HG03457 (cell line): ENCODE measurements around the gene TREML2.
"Not testable (repeated sequence)": the region's sequence is repeated elsewhere in the genome, so short reads cannot be mapped to it uniquely, and the experiment has no call there.

ENCODE experiments used
- ATAC-seq: cut with Tn5 transposase; IDR thresholded peaks from one replicate; pipeline ENCODE4 v1.9.1; 2021; ENCODE audit warnings: moderate number of reproducible peaks; ENCODE audit not compliant: unreplicated experiment

The TREML2 gene

DNA sequence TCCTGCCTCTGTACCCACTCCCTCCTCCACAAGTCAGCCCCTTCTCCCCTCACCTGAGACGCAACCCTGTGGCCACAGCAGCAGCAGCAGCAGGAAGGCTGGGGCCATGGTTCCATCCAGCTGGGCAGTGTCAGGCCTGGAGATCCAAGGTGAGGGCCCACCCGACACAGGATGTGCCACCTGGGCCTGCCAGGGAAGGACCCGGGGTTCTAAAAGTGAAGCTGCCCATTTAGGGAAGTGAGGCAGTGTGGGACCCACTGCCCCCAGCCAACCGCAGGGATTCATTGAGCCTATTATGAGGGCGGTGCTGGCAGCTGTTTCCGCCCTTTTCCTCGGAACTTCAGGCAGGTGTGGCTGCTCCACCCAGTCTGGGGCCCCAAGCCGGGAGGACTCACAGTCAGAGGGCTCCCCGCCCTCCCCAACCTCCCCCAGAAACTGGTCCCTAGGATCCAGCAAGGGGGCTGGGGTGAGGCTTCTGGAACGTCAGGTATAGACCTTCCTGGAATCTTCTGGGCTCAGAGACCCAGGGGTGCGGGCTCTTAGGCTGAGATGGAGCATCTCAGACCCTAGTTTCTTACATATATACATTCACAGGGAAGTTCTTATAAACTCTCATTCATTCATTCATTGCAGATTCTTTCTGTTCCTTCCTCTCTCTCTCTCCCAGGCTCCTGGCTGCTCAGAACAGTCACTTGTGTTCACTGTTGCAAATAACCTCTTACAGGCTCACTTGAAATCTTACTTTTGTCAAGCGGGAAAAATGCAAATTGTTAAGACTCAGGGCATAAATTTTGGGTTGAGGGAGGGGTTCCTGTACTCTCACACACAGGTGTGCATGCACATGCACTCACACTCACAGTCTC lies at the start of gene TREML2:
TREML2 (minus strand) TSS at position 249 of the 863 bp plus-strand sequence; CDS start at position 108, 141 bp downstream.
- ATAC-seq, result no peak

- no peak for ATAC-seq
These were observed 47.1 kb upstream of the TREML2 start for GRCh38 chr6:41247882-41248705.

DNA sequence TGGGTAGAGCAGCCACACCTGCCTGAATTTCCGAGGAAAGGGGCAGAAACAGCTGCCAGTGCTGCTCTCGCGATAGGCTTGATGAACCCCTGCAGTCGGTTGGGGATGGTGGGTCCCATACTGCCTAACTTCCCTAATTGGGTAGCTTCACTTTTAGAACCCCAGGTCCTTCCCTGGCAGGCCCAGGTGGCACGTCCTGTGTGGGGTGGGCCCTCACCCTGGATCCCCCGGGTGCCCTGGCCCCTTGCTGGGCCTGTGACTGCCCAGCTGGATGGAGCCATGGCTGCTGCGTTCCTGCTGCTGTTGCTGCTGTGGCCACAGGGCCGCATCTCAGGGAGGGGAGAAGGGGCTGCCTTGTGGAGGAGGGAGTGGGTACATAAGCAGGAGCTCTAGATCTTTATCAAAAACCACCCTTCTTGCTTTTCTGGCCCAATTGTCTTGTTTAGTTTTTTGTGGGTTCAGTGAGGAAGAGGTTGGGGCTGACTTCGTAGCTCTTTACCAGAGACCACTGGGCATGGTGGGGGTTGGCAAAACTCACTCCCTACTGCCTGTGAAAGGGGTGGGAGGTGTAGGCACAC lies 46.4 kb upstream of the TREML2 start:
- ATAC-seq, result no peak

DNA sequence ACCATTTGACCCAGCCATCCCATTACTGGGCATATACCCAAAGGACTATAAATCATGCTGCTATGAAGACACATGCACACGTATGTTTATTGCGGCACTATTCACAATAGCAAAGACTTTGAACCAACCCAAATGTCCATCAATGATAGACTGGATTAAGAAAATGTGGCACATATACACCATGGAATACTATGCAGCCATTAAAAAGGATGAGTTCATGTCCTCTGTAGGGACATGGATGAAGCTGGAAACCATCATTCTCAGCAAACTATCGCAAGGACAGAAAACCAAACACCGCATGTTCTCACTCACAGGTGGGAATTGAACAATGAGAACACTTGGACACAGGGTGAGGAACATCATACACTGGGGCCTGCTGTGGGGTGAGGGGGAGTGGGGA lies 45.6 kb upstream of the TREML2 start:
- ATAC-seq, result not testable (repeated sequence)

DNA sequence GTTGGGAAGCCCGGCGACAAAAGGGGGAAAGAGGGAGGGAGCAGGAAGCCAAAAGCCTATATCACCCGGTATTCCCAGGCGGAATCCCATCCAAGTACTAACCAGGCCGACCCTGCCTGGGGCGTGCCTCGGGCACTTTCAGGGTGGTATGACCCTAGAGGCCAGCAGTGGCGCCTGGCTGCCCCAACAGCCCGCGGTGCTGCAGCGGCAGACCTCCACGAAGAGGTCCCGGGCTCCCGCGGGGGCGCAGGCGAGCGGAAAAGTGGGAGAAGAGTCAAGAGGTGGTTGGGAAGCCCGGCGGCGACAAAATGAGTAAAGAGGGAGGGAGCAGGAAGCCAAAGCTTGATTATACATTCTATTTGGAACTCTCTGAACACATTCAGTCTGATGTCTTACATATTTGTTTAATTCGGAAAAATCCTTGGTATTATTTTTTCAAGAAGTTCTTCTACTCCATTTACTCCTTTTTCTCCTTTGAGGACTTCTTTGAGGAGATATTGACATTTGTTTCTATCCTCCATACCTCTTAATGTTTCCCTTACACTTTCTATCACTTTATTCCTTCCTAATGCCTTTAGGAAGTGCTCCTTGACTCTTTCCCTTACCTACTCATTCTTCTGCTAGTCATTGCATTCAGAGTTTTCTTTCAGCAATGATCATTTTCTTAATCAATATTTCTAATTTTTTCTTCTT lies 38.7 kb upstream of the TREML2 start:
- ATAC-seq, result no peak

DNA sequence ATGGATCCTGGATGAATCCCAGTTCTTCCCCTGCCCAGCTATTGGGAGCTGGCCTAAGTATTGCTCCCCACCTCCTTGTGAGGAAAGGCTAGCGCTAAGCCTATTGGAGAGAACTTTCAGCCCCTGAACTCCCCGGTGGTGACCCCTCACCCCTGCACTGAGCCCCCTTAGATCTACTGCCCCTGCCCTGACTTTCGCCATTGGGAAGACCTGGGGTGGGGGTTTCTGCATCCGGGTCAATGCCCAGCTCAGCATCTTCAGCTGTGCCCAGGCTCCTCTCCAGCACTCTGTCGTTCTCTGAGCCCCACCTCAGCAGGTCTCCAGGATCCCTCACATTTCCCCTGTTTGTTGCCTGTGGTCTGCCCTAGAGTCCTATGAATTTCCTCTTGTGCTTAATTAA lies 36.2 kb upstream of the TREML2 start:
- ATAC-seq, result no peak

DNA sequence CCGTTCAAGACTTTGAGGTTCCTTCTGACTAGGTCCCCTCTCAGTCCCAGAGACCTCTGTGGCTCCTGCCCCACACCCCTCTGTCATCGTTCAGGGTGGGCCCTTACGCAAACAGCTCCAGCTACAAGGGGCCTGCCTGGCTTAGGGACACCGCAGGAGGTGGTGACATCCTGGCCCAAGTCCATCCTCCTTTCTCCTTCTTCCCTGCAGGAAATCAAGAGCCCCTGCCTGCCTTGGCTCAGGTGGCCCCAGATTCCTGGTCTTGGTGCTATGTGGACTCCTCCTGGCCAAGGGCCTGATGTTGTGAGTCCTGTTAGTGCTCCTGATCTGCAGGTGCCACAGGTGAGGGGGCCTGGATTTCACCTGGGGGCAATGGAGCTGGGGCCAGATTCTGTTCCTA lies 35.3 kb upstream of the TREML2 start:
- ATAC-seq, result no peak

- no peak for ATAC-seq
These were observed 31.7 kb upstream of the TREML2 start for GRCh38 chr6:41232667-41233066.

GRCh38 chr6:41231246-41231645 lies 30.3 kb upstream of the TREML2 start:
- no peak for ATAC-seq

GRCh38 chr6:41229721-41230120 lies 28.8 kb upstream of the TREML2 start:
- ATAC-seq, result no peak

DNA sequence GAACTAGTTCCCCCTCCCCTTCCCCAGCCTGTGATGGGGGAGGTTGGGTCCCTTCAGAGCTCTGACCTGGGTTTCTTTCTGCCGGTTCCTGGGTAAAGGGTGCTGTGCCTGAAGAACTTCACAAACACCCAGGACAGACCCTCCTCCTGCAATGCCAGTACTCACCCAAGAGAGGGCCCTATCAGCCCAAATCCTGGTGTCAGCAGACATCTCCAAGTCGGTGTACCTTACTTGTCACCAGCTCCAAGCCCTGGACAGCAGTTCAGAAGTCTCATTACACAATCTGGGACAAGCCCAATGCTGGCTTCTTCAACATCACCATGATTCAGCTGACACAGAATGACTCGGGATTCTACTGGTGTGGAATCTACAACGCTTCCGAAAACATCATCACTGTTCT lies 27.7 kb upstream of the TREML2 start:
- no peak for ATAC-seq

- ATAC-seq, result no peak
These were observed 27.1 kb upstream of the TREML2 start, which contains the start of gene TREML4 for GRCh38 chr6:41228096-41228495. TREML4 (plus strand) TSS chr6:41228349; CDS start chr6:41228428, 79 bp downstream.

DNA sequence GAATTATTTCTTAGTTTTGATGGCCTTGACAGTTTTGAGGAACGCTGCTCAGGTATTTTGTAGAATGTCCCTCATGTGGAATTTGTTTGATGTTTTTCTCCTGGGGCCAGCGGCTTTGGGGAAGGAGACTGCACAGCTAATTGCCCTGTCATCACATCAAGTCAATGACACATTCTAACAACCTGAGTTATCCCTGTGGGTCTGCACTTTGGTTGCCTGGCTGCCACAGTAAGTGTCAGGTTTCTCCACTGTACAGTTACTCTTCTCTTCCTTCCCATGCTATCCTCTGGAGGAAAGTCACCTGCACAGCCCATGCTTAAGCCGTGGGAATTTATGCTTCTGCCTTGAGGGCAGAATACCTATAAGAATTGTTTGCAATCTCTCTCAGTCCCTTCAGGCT lies 25.8 kb upstream of the TREML2 start:
- no peak for ATAC-seq

- no peak for ATAC-seq
These were observed 23.9 kb upstream of the TREML2 start for GRCh38 chr6:41224800-41225199.

DNA sequence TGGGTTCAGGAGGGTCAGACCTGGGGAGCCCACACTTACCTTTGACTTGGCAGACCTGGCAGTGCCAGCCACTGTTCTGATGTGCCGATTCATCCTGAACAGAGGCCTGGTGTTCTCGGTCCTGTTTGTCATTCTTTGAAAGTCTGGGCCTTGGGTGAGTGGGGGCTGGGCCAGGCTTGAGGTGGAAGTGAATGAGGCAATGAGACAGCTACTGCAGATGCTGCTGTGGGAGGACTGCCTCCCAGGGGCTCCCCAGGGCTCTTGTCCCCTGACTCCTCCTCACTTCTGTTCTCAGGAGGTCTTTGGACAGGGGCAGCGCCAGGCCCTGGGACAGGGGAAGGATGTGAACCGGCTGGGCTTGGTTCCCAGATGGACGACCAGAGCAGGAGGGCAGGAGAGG lies 21.6 kb upstream of the TREML2 start:
- ATAC-seq, result no peak

- ATAC-seq, result no peak
These were observed 21.1 kb upstream of the TREML2 start for GRCh38 chr6:41222045-41222444.

GRCh38 chr6:41216616-41217015 lies 15.7 kb upstream of the TREML2 start:
- ATAC-seq, result no peak

- ATAC-seq, result no peak
These were observed 14.8 kb upstream of the TREML2 start for GRCh38 chr6:41215777-41216176.

DNA sequence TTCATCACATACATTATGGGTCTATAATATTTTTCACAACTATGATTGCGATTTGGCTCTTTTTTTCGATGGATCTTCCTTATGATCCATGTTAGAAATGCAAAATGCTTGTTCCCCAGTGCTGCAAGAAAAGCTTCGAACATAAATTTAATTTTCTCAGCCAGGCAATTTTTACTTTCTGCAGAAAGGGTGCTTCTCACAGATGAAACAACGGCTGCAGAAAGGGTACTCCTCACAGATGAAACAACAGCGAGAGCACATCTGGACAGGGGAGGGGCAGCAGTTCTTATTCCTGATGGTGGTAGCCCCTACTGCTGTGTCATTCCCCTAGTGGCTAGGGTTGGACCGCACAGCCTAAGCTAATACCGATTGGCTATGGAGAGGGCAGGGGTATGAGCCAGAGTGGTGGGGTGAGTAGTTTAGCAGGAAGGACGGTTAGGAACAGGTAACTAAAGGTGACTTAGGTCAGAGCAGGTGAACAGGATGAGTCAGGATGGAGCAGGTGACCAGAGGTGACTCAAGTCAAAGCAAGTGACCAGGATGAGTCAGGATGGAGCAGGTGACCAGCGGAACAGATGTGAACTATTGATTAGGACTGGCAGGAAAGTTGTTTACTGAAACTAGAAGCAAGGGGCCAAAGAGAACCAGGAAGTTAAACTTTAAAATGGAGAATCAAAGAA lies 13.8 kb upstream of the TREML2 start:
- no peak for ATAC-seq

DNA sequence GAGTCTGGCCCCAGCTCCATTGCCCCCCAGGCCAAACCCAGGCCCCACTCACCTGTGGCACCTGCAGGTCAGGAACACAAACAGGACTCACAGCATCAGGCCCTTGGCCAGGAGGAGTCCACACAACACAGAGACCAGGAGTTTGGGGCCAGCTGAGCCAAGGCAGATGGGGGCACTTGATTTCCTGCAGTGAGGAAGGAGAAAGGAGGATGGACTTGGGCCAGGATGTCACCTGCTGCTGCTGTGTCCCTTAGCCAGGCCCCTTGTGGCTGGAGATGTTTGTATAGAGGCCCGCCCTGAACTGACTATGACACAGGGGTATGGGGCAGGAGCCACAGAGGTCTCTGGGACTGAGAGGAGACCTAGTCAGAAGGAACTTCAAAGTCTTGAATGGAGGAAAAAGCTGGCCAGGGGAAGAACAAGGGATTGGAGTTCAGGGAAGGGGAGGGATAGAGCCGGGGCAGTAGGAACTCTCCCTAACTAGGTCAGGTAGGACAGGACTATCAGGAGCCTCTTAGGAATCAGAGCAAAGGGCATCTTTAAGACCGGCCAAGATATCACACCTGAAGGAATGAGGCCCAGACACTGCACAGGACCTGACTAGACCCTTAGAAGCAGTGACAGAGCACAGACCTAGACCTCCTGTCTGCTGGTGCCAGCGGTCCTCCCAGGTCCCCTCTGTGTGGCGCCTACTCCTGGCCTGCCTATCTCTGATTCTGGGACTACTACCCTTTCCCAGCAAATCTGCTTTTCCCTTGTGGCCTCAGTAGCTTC lies 8.8 kb upstream of the TREML2 start:
- no peak for ATAC-seq
